HepG2 (cell line): ENCODE measurements around the gene YJEFN3. TPM values are rescaled to one million over a fixed set of nuclear protein-coding genes. Genes with fewer than 3 reads are reported as not detected.

ENCODE experiments used
- ATRX ChIP-seq: sonication (generic); formaldehyde crosslinking; IDR thresholded peaks from 2 replicates; pipeline ENCODE4 v1.4.0; 2020; ENCODE audit warnings: missing genetic modification reagents, borderline replicate concordance
- BRD4 ChIP-seq: sonication (generic); formaldehyde crosslinking; IDR thresholded peaks from 2 replicates; pipeline ENCODE4 v1.4.0; 2020; ENCODE audit warnings: missing genetic modification reagents
- FOXA3 ChIP-seq: IDR thresholded peaks from 2 replicates; pipeline ENCODE4 v1.6.1; 2016; ENCODE audit warnings: missing genetic modification reagents, missing compliant biosample characterization
- HOXA9 ChIP-seq: sonication (generic); formaldehyde crosslinking; IDR thresholded peaks from 2 replicates; pipeline ENCODE4 v1.8.1; 2022; ENCODE audit warnings: missing genetic modification reagents, mild to moderate bottlenecking, moderate library complexity, borderline replicate concordance
- IKZF4 ChIP-seq: sonication (generic); formaldehyde crosslinking; IDR thresholded peaks from 2 replicates; pipeline ENCODE4 v1.5.1; 2020; ENCODE audit warnings: borderline replicate concordance, mild to moderate bottlenecking, low read depth, missing genetic modification reagents; ENCODE audit errors: not compliant biosample characterization
- MAFK ChIP-seq, 2 experiments: IDR thresholded peaks in 1 of 2; conservative IDR thresholded peaks in 1 of 2; 2 replicates each; pipeline ENCODE4 v1.6.1; 2011; ENCODE audit warnings: improper control_type of control experiment in 2 of 2, low read length in 2 of 2
- MED1 ChIP-seq: sonication (generic); formaldehyde crosslinking; IDR thresholded peaks from 2 replicates; pipeline ENCODE4 v1.4.0; 2020; ENCODE audit warnings: missing genetic modification reagents
- PPARG ChIP-seq: conservative IDR thresholded peaks from 2 replicates; pipeline ENCODE4 v1.6.1; 2016; ENCODE audit warnings: missing biosample characterization, missing genetic modification reagents
- RARA ChIP-seq: IDR thresholded peaks from 2 replicates; pipeline ENCODE4 v1.6.1; 2016; ENCODE audit warnings: missing genetic modification reagents, missing compliant biosample characterization
- RFX3 ChIP-seq: IDR thresholded peaks from 2 replicates; pipeline ENCODE4 v1.6.1; 2016; ENCODE audit warnings: missing biosample characterization, missing genetic modification reagents
- SAFB2 ChIP-seq: sonication (generic); formaldehyde crosslinking; IDR thresholded peaks from 2 replicates; pipeline ENCODE4 v1.5.1; 2020; ENCODE audit warnings: missing genetic modification reagents, low read depth, mild to moderate bottlenecking, borderline replicate concordance
- SIN3A ChIP-seq: IDR thresholded peaks from 2 replicates; pipeline ENCODE4 v1.6.1; 2011; ENCODE audit warnings: low read depth, mild to moderate bottlenecking, control low read depth, low read length, borderline replicate concordance
- SIX4 ChIP-seq: sonication (generic); formaldehyde crosslinking; IDR thresholded peaks from 2 replicates; pipeline ENCODE4 v1.4.0; 2020; ENCODE audit warnings: missing genetic modification reagents
- TBX3 ChIP-seq: fragments of 450-650 bp; IDR thresholded peaks from 2 replicates; pipeline ENCODE4 v1.6.1; 2017; ENCODE audit warnings: antibody characterized with exemption, mild to moderate bottlenecking, inconsistent platforms, borderline replicate concordance
- WIZ ChIP-seq: sonication (generic); formaldehyde crosslinking; IDR thresholded peaks from 2 replicates; pipeline ENCODE4 v1.5.1; 2020; ENCODE audit warnings: mild to moderate bottlenecking, missing genetic modification reagents
- ZMYM2 ChIP-seq: sonication (generic); formaldehyde crosslinking; IDR thresholded peaks from 2 replicates; pipeline ENCODE4 v1.8.0; 2022; ENCODE audit warnings: mild to moderate bottlenecking, missing genetic modification reagents
- ZNF160 ChIP-seq: sonication (generic); formaldehyde crosslinking; IDR thresholded peaks from 2 replicates; pipeline ENCODE4 v1.8.0; 2022; ENCODE audit warnings: mild to moderate bottlenecking, inconsistent platforms, missing genetic modification reagents
- ZNF468 ChIP-seq: sonication (generic); formaldehyde crosslinking; IDR thresholded peaks from 2 replicates; pipeline ENCODE4 v1.8.0; 2022; ENCODE audit warnings: mild to moderate bottlenecking, moderate library complexity, missing genetic modification reagents
- ZNF674 ChIP-seq: sonication (generic); formaldehyde crosslinking; IDR thresholded peaks from 2 replicates; pipeline ENCODE4 v1.5.0; 2020; ENCODE audit warnings: low read depth, mild to moderate bottlenecking, missing genetic modification reagents
- ZSCAN22 ChIP-seq: sonication (generic); formaldehyde crosslinking; IDR thresholded peaks from 2 replicates; pipeline ENCODE4 v1.4.0; 2020; ENCODE audit warnings: mild to moderate bottlenecking, missing genetic modification reagents
- polyA plus RNA-seq, 8 experiments: library from polyadenylated mRNA; depleted of rRNA in 3 of 8; stranded (reverse) in 7 of 8; unstranded in 1 of 8; fragments of >200 nt; fragmentation: Illumina TruSeq in 4 of 8; extraction: Trizol in 4 of 8; gene quantifications; 2 replicates each; pipeline versions ENCODE4 v1.2.1 to v1.2.3, GENCODE V29; 2011 to 2016; ENCODE audit warnings: low read depth in 4 of 8, missing spikeins in 1 of 8, mixed read lengths in 1 of 8; ENCODE audit not compliant: insufficient read depth in 1 of 8
- total RNA-seq, 5 experiments: library from RNA; depleted of rRNA; stranded (reverse); fragments of >200 nt; fragmentation: Illumina TruSeq; extraction: Trizol; gene quantifications; 2 replicates each; pipeline ENCODE4 v1.2.3, GENCODE V29; 2016; ENCODE audit warnings: low read depth in 1 of 5
- TF ChIP-seq, protein P1 (sequence below): sonication (generic); formaldehyde crosslinking; IDR thresholded peaks from 2 replicates; pipeline ENCODE4; 2020; ENCODE audit warnings: missing genetic modification reagents, mild to moderate bottlenecking, borderline replicate concordance
- TF ChIP-seq, protein P2 (sequence below): sonication (generic); formaldehyde crosslinking; conservative IDR thresholded peaks from 2 replicates; pipeline ENCODE4 v1.4.0; 2020; ENCODE audit warnings: missing genetic modification reagents
- TF ChIP-seq, protein P3 (sequence below): sonication (generic); formaldehyde crosslinking; IDR thresholded peaks from 2 replicates; pipeline ENCODE4 v1.4.0; 2020; ENCODE audit warnings: mild to moderate bottlenecking, missing genetic modification reagents
- TF ChIP-seq, protein P4 (sequence below): sonication (generic); formaldehyde crosslinking; IDR thresholded peaks from 2 replicates; pipeline ENCODE4 v1.5.1; 2020; ENCODE audit warnings: mild to moderate bottlenecking, moderate library complexity, missing genetic modification reagents

YJEFN3 gene
- total and polyA plus RNA-seq, 2 of the 13 experiments (the other 11 are each of a cell fraction or from before 2014, with no cell fraction given): 0.89 to 4.0 TPM

DNA sequence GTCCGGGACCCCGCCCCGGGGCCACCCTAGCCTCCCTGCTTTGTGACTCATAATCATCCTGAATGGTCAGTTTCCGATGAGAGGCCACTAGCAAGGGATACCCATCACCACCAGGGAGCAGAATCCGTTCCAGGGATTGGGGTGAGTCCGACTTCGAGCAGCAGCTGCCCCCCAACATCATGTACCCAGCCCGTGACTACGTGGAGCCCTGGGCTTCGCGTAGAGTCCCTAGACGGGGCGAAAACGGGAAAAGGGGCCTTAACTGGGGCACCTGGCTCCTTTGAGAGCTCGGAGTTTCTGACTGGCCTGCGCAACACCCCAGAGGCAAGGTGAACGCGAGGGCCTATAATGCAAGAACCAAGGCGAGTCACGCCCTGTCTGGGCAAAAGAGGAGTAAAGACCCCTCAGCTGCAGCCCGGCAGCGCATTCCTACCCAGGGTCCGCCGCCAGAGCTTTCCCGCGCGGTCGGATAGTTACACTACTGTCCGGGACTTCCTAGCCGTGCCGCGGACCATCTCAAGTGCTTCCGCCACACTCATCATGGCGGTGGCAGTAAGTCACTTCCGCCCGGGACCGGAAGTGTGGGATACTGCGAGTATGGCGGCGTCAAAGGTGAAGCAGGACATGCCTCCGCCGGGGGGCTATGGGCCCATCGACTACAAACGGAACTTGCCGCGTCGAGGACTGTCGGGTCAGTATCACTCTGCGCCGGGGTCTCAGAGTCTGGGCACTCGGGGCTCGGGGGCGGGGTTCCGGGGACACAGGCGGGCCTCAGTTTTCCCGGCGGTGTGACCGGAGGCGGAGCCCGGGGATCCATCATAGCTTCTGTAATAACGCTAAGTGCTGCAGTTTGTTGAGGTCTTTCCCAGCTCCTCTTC, 12.8 kb upstream of the YJEFN3 start, which contains the start of gene NDUFA13 (continued):
- TF ChIP-seq, protein P1, sequence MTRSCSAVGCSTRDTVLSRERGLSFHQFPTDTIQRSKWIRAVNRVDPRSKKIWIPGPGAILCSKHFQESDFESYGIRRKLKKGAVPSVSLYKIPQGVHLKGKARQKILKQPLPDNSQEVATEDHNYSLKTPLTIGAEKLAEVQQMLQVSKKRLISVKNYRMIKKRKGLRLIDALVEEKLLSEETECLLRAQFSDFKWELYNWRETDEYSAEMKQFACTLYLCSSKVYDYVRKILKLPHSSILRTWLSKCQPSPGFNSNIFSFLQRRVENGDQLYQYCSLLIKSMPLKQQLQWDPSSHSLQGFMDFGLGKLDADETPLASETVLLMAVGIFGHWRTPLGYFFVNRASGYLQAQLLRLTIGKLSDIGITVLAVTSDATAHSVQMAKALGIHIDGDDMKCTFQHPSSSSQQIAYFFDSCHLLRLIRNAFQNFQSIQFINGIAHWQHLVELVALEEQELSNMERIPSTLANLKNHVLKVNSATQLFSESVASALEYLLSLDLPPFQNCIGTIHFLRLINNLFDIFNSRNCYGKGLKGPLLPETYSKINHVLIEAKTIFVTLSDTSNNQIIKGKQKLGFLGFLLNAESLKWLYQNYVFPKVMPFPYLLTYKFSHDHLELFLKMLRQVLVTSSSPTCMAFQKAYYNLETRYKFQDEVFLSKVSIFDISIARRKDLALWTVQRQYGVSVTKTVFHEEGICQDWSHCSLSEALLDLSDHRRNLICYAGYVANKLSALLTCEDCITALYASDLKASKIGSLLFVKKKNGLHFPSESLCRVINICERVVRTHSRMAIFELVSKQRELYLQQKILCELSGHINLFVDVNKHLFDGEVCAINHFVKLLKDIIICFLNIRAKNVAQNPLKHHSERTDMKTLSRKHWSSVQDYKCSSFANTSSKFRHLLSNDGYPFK (CRISPR knock-in tag): peak; percentile 100
- TF ChIP-seq, protein P2, sequence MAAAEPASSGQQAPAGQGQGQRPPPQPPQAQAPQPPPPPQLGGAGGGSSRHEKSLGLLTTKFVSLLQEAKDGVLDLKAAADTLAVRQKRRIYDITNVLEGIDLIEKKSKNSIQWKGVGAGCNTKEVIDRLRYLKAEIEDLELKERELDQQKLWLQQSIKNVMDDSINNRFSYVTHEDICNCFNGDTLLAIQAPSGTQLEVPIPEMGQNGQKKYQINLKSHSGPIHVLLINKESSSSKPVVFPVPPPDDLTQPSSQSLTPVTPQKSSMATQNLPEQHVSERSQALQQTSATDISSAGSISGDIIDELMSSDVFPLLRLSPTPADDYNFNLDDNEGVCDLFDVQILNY (CRISPR knock-in tag): peak; percentile 59; the same call in 1 of the 2 replicates
- TF ChIP-seq PPARG (CRISPR knock-in tag) (no peak), ZMYM2 (CRISPR knock-in tag) (no peak), MED1 (CRISPR knock-in tag) (peak; percentile 83), WIZ (CRISPR knock-in tag) (no peak), TBX3 (no peak), IKZF4 (CRISPR knock-in tag) (peak; percentile 67), ZSCAN22 (no peak; the same call in 1 of the 2 replicates), SAFB2 (CRISPR knock-in tag) (no peak), ZNF674 (CRISPR knock-in tag) (no peak), RFX3 (no peak), BRD4 (peak; percentile 94), FOXA3 (CRISPR knock-in tag) (peak; percentile 56; the same call in 1 of the 2 replicates), RARA (CRISPR knock-in tag) (peak; percentile 24; the same call in 1 of the 2 replicates), SIX4 (CRISPR knock-in tag) (no peak), ZNF160 (CRISPR knock-in tag) (no peak), SIN3A (peak; percentile 91), MAFK (conservative IDR thresholded peaks at IDR 0.05 in 1 of 2, IDR thresholded peaks at IDR 0.05 in 1 of 2; ENCODE audit: low read length in 2 of 2) (no peak), ATRX (CRISPR knock-in tag) (no peak), HOXA9 (no peak), ZNF468 (no peak)
- TF ChIP-seq, protein P3, sequence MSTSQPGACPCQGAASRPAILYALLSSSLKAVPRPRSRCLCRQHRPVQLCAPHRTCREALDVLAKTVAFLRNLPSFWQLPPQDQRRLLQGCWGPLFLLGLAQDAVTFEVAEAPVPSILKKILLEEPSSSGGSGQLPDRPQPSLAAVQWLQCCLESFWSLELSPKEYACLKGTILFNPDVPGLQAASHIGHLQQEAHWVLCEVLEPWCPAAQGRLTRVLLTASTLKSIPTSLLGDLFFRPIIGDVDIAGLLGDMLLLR: no peak; the same call in 1 of the 2 replicates
- TF ChIP-seq, protein P4, sequence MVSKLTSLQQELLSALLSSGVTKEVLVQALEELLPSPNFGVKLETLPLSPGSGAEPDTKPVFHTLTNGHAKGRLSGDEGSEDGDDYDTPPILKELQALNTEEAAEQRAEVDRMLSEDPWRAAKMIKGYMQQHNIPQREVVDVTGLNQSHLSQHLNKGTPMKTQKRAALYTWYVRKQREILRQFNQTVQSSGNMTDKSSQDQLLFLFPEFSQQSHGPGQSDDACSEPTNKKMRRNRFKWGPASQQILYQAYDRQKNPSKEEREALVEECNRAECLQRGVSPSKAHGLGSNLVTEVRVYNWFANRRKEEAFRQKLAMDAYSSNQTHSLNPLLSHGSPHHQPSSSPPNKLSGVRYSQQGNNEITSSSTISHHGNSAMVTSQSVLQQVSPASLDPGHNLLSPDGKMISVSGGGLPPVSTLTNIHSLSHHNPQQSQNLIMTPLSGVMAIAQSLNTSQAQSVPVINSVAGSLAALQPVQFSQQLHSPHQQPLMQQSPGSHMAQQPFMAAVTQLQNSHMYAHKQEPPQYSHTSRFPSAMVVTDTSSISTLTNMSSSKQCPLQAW (CRISPR knock-in tag): peak; percentile 51; the same call in 1 of the 2 replicates
